WERI-Rb-1 (cell line): ENCODE measurements around the gene APBA3.

Experiments used
- DNase-seq: peaks from one replicate; pipeline ENCODE4 v3.0.0-alpha.2; 2020
- H3K27ac ChIP-seq: fragments of 250-450 bp; sonication (Bioruptor Pico); 2 replicates; pipeline ENCODE4 v1.5.1; 2020; ENCODE audit warnings: mild to moderate bottlenecking, moderate library complexity
- H3K27me3 ChIP-seq: fragments of 250-450 bp; sonication (Bioruptor Pico); 2 replicates; pipeline ENCODE4 v1.5.1; 2021; ENCODE audit warnings: mild to moderate bottlenecking, low read depth, moderate library complexity; ENCODE audit not compliant: insufficient read depth, severe bottlenecking
- H3K36me3 ChIP-seq: fragments of 250-450 bp; sonication (Bioruptor Pico); 2 replicates; pipeline ENCODE4 v1.5.1; 2020; ENCODE audit warnings: mild to moderate bottlenecking, moderate library complexity
- H3K4me3 ChIP-seq: 2 replicates; pipeline ENCODE4 v1.5.1; 2011; ENCODE audit warnings: low read depth, mild to moderate bottlenecking, control low read depth, low read length
- H3K9me3 ChIP-seq: fragments of 250-450 bp; sonication (Bioruptor Pico); 2 replicates; pipeline ENCODE4 v1.5.1; 2021; ENCODE audit warnings: mild to moderate bottlenecking, moderate library complexity; ENCODE audit not compliant: severe bottlenecking
- CTCF ChIP-seq: IDR thresholded peaks from 2 replicates; pipeline ENCODE4 v1.5.1; 2011; ENCODE audit warnings: low read depth, mild to moderate bottlenecking, control low read depth, inconsistent platforms, low read length

The APBA3 gene

GRCh38 chr19:3725121-3725520 lies 36.4 kb downstream of the APBA3 start:
- peak overlapping the region; percentile 90 for H3K27ac ChIP-seq
- no peak for DNase-seq
- no peak for TF ChIP-seq CTCF
- peaks cover 3% of the 10 kb centered on the region for H3K36me3 ChIP-seq
- H3K9me3 ChIP-seq, result no peaks in the 10 kb centered on the region
- no peak overlapping the region for H3K4me3 ChIP-seq
- H3K27me3 ChIP-seq, result no peaks in the 10 kb centered on the region

- DNase-seq, result peak; percentile 96
- Histone ChIP-seq H3K9me3 (no peaks in the 10 kb centered on the region), H3K36me3 (peaks cover 3% of the 10 kb centered on the region), H3K27me3 (no peaks in the 10 kb centered on the region), H3K27ac (peak overlapping the region; percentile 90), H3K4me3 (no peak overlapping the region)
- TF ChIP-seq CTCF, result no peak
These were observed 37.6 kb downstream of the APBA3 start for GRCh38 chr19:3723883-3724282.

GRCh38 chr19:3723110-3723488 lies 38.4 kb downstream of the APBA3 start:
- H3K36me3 ChIP-seq, result peaks cover 3% of the 10 kb centered on the region
- TF ChIP-seq CTCF, result no peak
- no peak overlapping the region for H3K4me3 ChIP-seq
- H3K27me3 ChIP-seq, result no peaks in the 10 kb centered on the region
- peak overlapping the region; percentile 90 for H3K27ac ChIP-seq
- no peak for DNase-seq
- no peaks in the 10 kb centered on the region for H3K9me3 ChIP-seq

- peaks cover 3% of the 10 kb centered on the region for H3K36me3 ChIP-seq
- no peak for TF ChIP-seq CTCF
- H3K4me3 ChIP-seq, result peak overlapping the region; percentile 74
- no peaks in the 10 kb centered on the region for H3K9me3 ChIP-seq
- H3K27ac ChIP-seq, result peak overlapping the region; percentile 90
- DNase-seq, result peak; percentile 68
- no peaks in the 10 kb centered on the region for H3K27me3 ChIP-seq
These were observed 38.9 kb downstream of the APBA3 start for GRCh38 chr19:3722443-3723109.

GRCh38 chr19:3721887-3722442 lies 39.5 kb downstream of the APBA3 start:
- H3K27me3 ChIP-seq, result no peaks in the 10 kb centered on the region
- H3K36me3 ChIP-seq, result peaks cover 3% of the 10 kb centered on the region
- H3K4me3 ChIP-seq, result peak overlapping the region; percentile 74
- H3K9me3 ChIP-seq, result no peaks in the 10 kb centered on the region
- peak overlapping the region; percentile 47 for H3K27ac ChIP-seq
- TF ChIP-seq CTCF, result no peak
- DNase-seq, result no peak
